GM10266 (cell line): ENCODE measurements around the gene KAZN.

ENCODE experiments used
- DNase-seq: peaks from one replicate; pipeline ENCODE4 v3.0.0; 2012; ENCODE audit errors: extremely low spot score
- TF ChIP-seq, protein P1 (sequence below): IDR thresholded peaks from 2 replicates; pipeline ENCODE4 v1.5.1; 2012; ENCODE audit warnings: mild to moderate bottlenecking, low read depth; ENCODE audit not compliant: control insufficient read depth, insufficient read depth; ENCODE audit errors: missing control alignments

Gene KAZN

DNA sequence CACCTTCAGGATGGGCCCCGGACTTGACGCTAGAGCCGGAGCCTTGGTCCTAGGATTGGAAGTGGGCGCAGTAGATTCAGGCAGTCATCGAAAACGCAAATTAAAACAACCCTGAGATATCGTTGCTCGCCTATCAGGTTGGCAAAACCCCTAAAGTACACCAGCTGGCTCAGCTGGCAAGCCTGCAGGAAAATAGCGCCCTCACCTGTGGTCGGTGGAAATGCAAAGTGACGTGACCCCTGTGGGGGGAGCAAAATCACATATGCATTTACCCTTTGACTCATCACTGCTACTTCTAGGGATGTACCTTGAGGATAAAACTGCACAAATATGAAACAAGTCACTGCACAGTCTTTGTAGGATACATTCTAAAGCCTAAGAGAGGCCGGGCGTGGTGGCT lies 384.8 kb downstream of the KAZN start:
- DNase-seq: no peak
- TF ChIP-seq, protein P1, sequence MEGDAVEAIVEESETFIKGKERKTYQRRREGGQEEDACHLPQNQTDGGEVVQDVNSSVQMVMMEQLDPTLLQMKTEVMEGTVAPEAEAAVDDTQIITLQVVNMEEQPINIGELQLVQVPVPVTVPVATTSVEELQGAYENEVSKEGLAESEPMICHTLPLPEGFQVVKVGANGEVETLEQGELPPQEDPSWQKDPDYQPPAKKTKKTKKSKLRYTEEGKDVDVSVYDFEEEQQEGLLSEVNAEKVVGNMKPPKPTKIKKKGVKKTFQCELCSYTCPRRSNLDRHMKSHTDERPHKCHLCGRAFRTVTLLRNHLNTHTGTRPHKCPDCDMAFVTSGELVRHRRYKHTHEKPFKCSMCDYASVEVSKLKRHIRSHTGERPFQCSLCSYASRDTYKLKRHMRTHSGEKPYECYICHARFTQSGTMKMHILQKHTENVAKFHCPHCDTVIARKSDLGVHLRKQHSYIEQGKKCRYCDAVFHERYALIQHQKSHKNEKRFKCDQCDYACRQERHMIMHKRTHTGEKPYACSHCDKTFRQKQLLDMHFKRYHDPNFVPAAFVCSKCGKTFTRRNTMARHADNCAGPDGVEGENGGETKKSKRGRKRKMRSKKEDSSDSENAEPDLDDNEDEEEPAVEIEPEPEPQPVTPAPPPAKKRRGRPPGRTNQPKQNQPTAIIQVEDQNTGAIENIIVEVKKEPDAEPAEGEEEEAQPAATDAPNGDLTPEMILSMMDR: no peak

DNA sequence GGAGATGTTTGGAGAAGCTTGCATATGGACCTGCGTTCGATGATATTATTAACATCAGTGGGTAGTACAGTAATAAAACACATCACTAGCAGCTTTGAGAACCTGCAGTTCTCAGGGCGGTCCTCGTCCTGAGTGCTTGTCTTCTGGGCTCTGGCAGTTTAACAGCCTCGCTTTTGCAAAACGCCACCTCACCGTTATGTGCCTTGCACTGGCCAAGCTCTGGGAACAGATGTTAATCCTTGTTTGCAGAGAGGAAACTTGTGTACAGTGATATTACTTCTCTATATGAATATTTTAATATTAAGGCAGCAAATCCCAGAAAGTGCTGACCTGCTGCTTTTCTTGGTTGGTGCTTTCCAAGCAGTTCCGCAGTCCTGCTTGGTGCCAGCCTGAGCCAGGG lies 387.7 kb downstream of the KAZN start:
- no peak for DNase-seq
- TF ChIP-seq, protein P1: no peak

DNA sequence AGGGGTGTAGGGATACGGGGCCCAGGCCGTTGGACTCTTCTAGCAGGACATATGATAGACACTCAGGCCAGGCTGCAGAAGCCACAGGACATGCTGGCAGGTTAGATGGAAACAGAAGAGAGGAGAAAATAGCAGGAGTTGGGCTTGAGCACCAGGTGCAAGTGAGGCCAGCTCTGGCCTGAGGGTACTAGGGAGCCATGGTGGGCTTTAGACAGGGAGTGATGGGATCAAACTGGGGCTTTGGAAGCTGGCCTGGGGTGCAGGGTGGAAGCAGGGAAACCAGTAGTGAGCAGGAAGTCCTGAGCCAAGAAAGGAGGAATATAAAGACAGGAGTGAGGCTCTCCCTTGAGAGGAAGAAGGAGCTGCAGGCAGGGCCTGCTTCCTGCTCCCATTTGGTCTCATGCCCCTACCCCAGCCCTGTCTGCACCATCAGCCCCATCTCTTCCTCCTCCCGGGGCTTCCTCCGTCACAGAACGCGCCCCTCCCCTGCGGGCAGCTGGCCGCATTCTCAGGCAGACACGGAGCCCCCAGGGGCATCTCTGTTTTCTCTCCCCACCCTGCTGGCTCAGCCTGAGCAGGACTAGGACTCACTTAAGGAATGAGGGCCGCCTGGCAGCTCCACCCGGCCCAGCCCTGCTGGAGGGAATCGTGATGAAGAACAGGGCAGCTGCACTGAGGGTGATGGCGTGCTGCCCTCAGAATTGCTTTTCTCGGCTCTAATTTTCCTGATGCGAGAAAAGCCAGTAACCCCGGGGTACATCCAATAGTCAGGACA lies 389.5 kb downstream of the KAZN start:
- TF ChIP-seq, protein P1: no peak

DNA sequence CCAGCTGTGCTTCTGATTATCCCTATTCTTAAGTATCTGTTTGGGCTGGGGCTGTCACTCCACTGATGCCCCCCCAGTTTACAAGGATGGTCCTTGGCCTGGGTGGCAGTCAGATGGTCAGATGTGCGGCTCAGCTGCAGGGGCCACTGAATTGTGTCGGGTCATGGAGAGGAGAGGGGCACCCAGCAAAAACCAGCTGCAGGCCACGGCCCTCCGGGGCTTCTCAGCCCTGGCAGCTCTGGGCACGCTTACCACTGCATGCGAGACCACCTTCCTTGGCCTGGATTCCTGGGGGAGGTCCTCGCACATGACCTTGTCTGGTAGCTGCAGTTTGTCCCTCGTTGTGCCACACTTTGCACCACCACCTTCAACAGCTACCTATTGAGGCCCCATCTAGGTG lies 390.2 kb downstream of the KAZN start:
- DNase-seq: no peak
- TF ChIP-seq, protein P1: no peak

More for the DNA sequence above, 389.5 kb downstream of the KAZN start:
- no peak for DNase-seq

DNA sequence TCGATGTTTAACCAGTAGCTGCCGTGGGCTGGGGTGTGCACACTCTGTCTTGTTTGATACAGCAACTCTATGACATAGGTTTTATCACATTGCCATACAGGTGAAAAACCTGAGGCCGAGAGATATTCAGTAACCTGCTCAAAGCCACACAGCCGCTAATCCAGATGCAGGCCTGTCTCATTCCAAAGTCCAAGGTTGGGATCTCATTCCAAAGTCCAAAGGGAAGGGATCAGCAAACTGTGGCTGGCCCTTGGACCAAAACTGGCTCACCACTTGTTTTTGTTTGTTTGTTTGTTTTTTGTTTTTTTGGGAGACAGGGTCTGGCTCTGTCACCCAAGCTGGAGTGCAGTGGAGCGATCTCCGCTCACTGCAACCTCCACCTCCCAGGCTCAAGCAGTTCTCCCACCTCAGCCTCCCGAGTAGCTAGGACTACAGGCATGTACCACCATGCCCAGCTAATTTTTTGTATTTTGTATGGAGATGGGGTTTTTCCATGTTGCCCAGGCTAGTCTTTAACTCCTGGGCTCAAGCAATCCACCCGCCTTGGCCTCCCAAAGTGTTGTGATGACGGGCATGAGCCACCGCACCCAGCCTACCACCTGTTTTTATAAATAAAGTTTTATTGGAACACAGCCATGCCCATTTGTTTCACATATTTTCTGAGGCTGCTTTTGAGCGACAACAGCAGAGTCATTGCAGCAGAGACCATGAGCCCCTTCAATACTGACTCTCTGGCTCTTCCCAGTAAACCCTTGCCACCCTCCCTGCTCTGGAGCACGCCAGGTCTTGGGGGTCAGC lies 391.6 kb downstream of the KAZN start:
- TF ChIP-seq, protein P1: no peak
- no peak for DNase-seq

DNA sequence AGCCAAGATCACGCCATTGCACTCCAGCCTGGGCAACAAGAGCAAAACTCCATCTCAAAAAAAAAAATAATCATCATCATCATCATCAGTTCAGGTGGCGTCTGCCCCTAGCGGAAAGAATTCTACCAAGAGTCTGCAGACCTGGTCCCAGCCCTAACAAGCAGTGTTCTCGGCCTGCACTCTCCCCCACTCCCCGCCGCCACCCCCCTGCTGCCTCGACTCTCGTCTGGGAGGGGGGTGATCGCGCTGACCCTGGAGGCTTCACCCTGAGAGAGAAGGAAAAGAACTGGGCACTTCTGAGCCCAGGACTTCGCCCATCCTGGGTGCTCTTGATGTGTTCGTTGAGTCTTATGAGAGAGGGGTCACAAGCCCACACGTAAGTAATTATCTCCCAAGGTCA lies 394.9 kb downstream of the KAZN start:
- DNase-seq: no peak
- TF ChIP-seq, protein P1: no peak

DNA sequence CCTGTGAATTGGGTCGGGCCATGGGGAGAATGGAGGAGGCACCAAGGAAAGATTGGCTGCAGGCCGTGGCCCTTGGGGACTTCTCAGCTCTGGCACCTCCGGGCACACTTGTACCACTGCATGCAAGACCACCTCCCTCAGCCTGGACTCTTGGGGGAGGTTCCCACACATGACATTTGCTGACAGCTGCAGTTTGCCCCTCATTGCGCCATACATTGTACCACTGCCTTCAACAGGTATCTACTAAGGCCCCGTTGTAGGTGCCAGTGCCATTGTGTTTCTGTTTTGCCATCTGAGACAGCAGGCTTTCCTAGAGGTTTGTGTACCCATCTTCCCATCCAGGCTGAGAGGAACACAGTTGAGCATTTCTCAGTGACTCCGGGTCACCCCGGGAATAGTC lies 395.7 kb downstream of the KAZN start:
- DNase-seq: no peak
- TF ChIP-seq, protein P1: no peak
